Activated CD4-positive, CD25-positive, alpha-beta regulatory T cell treated with anti-CD3 and anti-CD28 coated beads, Interleukin-2, amount 50 U/mL, for 24 hours (primary cell): ENCODE data around the gene ECEL1.

Experiments
- ATAC-seq, 2 donors: fragments of 150-1000 bp; cut with Tn5 transposase; one replicate each; pipeline ENCODE4 v1.10.0; 2021; ENCODE audit warnings: mild to moderate bottlenecking in 1 of 2, moderate library complexity in 1 of 2

The ECEL1 gene

GRCh38 chr2:232521959-232522622 is 34.5 kb upstream of the ECEL1 start:
- ATAC-seq: peak; percentile 66 to 71

GRCh38 chr2:232521098-232521497 is 33.5 kb upstream of the ECEL1 start:
- no peak for ATAC-seq

- no peak for ATAC-seq
These were observed 32.9 kb upstream of the ECEL1 start for GRCh38 chr2:232520489-232520888.

- ATAC-seq: no peak
These were observed 32.2 kb upstream of the ECEL1 start, which contains the start of gene PRSS56 for GRCh38 chr2:232519581-232520438. Gene PRSS56 (plus strand): TSS chr2:232520388. CDS start chr2:232520599, 211 bp downstream.

GRCh38 chr2:232518844-232519243 is 31.2 kb upstream of the ECEL1 start:
- ATAC-seq: no peak

- no peak for ATAC-seq
These were observed 28.9 kb upstream of the ECEL1 start for GRCh38 chr2:232516551-232516950.

- no peak for ATAC-seq
These were observed 28.0 kb upstream of the ECEL1 start for GRCh38 chr2:232515639-232516038.

- ATAC-seq: no peak
These were observed 25.7 kb upstream of the ECEL1 start for GRCh38 chr2:232513353-232513752.

GRCh38 chr2:232512602-232513001 is 25.0 kb upstream of the ECEL1 start:
- no peak for ATAC-seq

- ATAC-seq: no peak
These were observed 23.8 kb upstream of the ECEL1 start for GRCh38 chr2:232511336-232511890.

- ATAC-seq: no peak
These were observed 20.6 kb upstream of the ECEL1 start for GRCh38 chr2:232508251-232508650.

GRCh38 chr2:232506709-232507108 is 19.1 kb upstream of the ECEL1 start:
- ATAC-seq: no peak

- no peak for ATAC-seq
These were observed 18.2 kb upstream of the ECEL1 start for GRCh38 chr2:232505856-232506255.

- ATAC-seq: no peak
These were observed 16.8 kb upstream of the ECEL1 start for GRCh38 chr2:232504438-232504837.

- ATAC-seq: no peak
These were observed 16.2 kb upstream of the ECEL1 start for GRCh38 chr2:232503809-232504323.

GRCh38 chr2:232502911-232503808 is 15.5 kb upstream of the ECEL1 start:
- ATAC-seq: peak in 1 of 2 donors; percentile 24

GRCh38 chr2:232502511-232502910 is 14.9 kb upstream of the ECEL1 start:
- no peak for ATAC-seq

GRCh38 chr2:232501794-232502390 is 14.3 kb upstream of the ECEL1 start:
- no peak for ATAC-seq

- ATAC-seq: no peak
These were observed 13.7 kb upstream of the ECEL1 start for GRCh38 chr2:232501331-232501771.

GRCh38 chr2:232498452-232498851 is 10.8 kb upstream of the ECEL1 start:
- ATAC-seq: no peak

GRCh38 chr2:232497348-232497747 is 9.7 kb upstream of the ECEL1 start:
- no peak for ATAC-seq
